Astrocyte of the spinal cord (primary cell): ENCODE measurements around the gene GAREM1.
"Not testable (repeated sequence)": the region's sequence is repeated elsewhere in the genome, so short reads cannot be mapped to it uniquely, and the experiment has no call there.

Experiments used
- DNase-seq: peaks from one replicate; pipeline ENCODE4 v3.0.0; 2011; ENCODE audit warnings: low read depth, low spot score
- H3K4me3 ChIP-seq: 2 replicates; pipeline ENCODE4 v1.5.1; 2011; ENCODE audit warnings: low read depth, mild to moderate bottlenecking, low read length, moderate library complexity
- CTCF ChIP-seq: IDR thresholded peaks from 2 replicates; pipeline ENCODE4 v1.5.1; 2012; ENCODE audit warnings: low read depth, mild to moderate bottlenecking, low read length, inconsistent platforms
- in situ Hi-C: cut with HindIII; loops from 2 replicates; pipeline ENCODE4 v1.10.0; 2017; ENCODE audit warnings: low sequenced_read_pairs

GAREM1 gene

GRCh38 chr18:32238635-32239268 lies 231.9 kb downstream of the GAREM1 start:
- in situ Hi-C loops, result no loop called here
- no peak overlapping the region for H3K4me3 ChIP-seq
- DNase-seq, result no peak
- no peak for TF ChIP-seq CTCF

- in situ Hi-C loops, result no loop called here
- no peak overlapping the region for H3K4me3 ChIP-seq
- no peak for TF ChIP-seq CTCF
- no peak for DNase-seq
These were observed 233.6 kb downstream of the GAREM1 start for GRCh38 chr18:32237049-32237448.

- in situ Hi-C loops, DNase-seq, H3K4me3 ChIP-seq: not testable (repeated sequence)
These were observed 237.3 kb downstream of the GAREM1 start for GRCh38 chr18:32233348-32233747.

GRCh38 chr18:32219431-32220018 lies 251.2 kb downstream of the GAREM1 start:
- no peak for DNase-seq
- in situ Hi-C loops, result no loop called here
- no peak for TF ChIP-seq CTCF
- H3K4me3 ChIP-seq, result no peak overlapping the region

- no peak overlapping the region for H3K4me3 ChIP-seq
- in situ Hi-C loops, result no loop called here
- DNase-seq, result no peak
- TF ChIP-seq CTCF, result no peak
These were observed 254.3 kb downstream of the GAREM1 start for GRCh38 chr18:32216390-32216789.

- H3K4me3 ChIP-seq, result no peak overlapping the region
- in situ Hi-C loops, result no loop called here
- no peak for TF ChIP-seq CTCF
- no peak for DNase-seq
These were observed 257.0 kb downstream of the GAREM1 start for GRCh38 chr18:32213693-32214092.
